GM19328 (cell line): ENCODE data around the gene TYMP.

ENCODE experiments used
- ATAC-seq: cut with Tn5 transposase; IDR thresholded peaks from one replicate; pipeline ENCODE4 v1.9.1; 2021; ENCODE audit warnings: mild to moderate bottlenecking, moderate library complexity; ENCODE audit not compliant: unreplicated experiment

The TYMP gene

GRCh38 chr22:50563413-50564160 lies 33.8 kb upstream of the TYMP start:
- no peak for ATAC-seq

GRCh38 chr22:50562523-50563412 lies 33.0 kb upstream of the TYMP start, which contains the start of gene SYCE3:
TSS of gene SYCE3 (minus strand) at chr22:50562919. CDS start at chr22:50556405, 6,514 bp downstream.
- peak; percentile 88 for ATAC-seq

GRCh38 chr22:50561401-50562358 lies 31.9 kb upstream of the TYMP start:
- ATAC-seq: no peak

- ATAC-seq: no peak
Measured at GRCh38 chr22:50560034-50560433, 30.2 kb upstream of the TYMP start.

- ATAC-seq: no peak
Measured at GRCh38 chr22:50556703-50557102, 26.9 kb upstream of the TYMP start.

GRCh38 chr22:50553310-50553709 lies 23.5 kb upstream of the TYMP start:
- no peak for ATAC-seq

- no peak for ATAC-seq
Measured at GRCh38 chr22:50551160-50551752, 21.4 kb upstream of the TYMP start.

GRCh38 chr22:50550395-50550794 lies 20.6 kb upstream of the TYMP start:
- ATAC-seq: no peak

GRCh38 chr22:50548921-50549790 lies 19.3 kb upstream of the TYMP start:
- no peak for ATAC-seq

GRCh38 chr22:50548040-50548920 lies 18.5 kb upstream of the TYMP start:
- no peak for ATAC-seq

GRCh38 chr22:50547263-50547985 lies 17.6 kb upstream of the TYMP start:
- no peak for ATAC-seq

- ATAC-seq: no peak
Measured at GRCh38 chr22:50546326-50547262, 16.8 kb upstream of the TYMP start.

- no peak for ATAC-seq
Measured at GRCh38 chr22:50545522-50546325, 15.9 kb upstream of the TYMP start, which contains the start of gene KLHDC7B. TSS of gene KLHDC7B (plus strand) at chr22:50545899. CDS start at chr22:50546244, 345 bp downstream.

- no peak for ATAC-seq
Measured at GRCh38 chr22:50544746-50545253, 15.0 kb upstream of the TYMP start.

- no peak for ATAC-seq
Measured at GRCh38 chr22:50544078-50544745, 14.4 kb upstream of the TYMP start.
